CD4-positive, alpha-beta T cell treated with Interferon gamma for 1 hour (primary cell): Measurements from ENCODE around the gene IGSF21.

Experiments
- DNase-seq: peaks from one replicate; pipeline ENCODE4 v3.0.0-alpha.2; 2020

The IGSF21 gene

GRCh38 chr1:18097206-18097605 lies 10.4 kb upstream of the IGSF21 start:
- DNase-seq, result no peak

- DNase-seq, result no peak
Observed at GRCh38 chr1:18099026-18099425, 8.6 kb upstream of the IGSF21 start.

- no peak for DNase-seq
Observed at GRCh38 chr1:18100060-18100459, 7.5 kb upstream of the IGSF21 start.

GRCh38 chr1:18100491-18101063 lies 7.0 kb upstream of the IGSF21 start:
- no peak for DNase-seq

GRCh38 chr1:18101508-18101907 lies 6.1 kb upstream of the IGSF21 start:
- DNase-seq, result no peak

- DNase-seq, result no peak
Observed at GRCh38 chr1:18103788-18104421, 3.7 kb upstream of the IGSF21 start.

GRCh38 chr1:18104546-18105100 lies 3.0 kb upstream of the IGSF21 start:
- DNase-seq, result no peak

GRCh38 chr1:18105196-18105595 lies 2.4 kb upstream of the IGSF21 start:
- no peak for DNase-seq

GRCh38 chr1:18108299-18109057 lies 880 bp downstream of the IGSF21 start:
- DNase-seq, result no peak

GRCh38 chr1:18109058-18109755 lies 1.6 kb downstream of the IGSF21 start:
- no peak for DNase-seq

GRCh38 chr1:18109756-18110597 lies 2.4 kb downstream of the IGSF21 start:
- DNase-seq, result no peak

- DNase-seq, result no peak
Observed at GRCh38 chr1:18110598-18110939, 3.0 kb downstream of the IGSF21 start.

GRCh38 chr1:18110968-18111367 lies 3.4 kb downstream of the IGSF21 start:
- no peak for DNase-seq

- DNase-seq, result no peak
Observed at GRCh38 chr1:18111605-18112297, 4.2 kb downstream of the IGSF21 start.

GRCh38 chr1:18112611-18113010 lies 5.0 kb downstream of the IGSF21 start:
- DNase-seq, result no peak

- DNase-seq, result no peak
Observed at GRCh38 chr1:18114726-18115410, 7.3 kb downstream of the IGSF21 start.

- no peak for DNase-seq
Observed at GRCh38 chr1:18116777-18117176, 9.2 kb downstream of the IGSF21 start.

GRCh38 chr1:18118078-18118477 lies 10.5 kb downstream of the IGSF21 start:
- DNase-seq, result no peak

GRCh38 chr1:18118491-18118890 lies 10.9 kb downstream of the IGSF21 start:
- DNase-seq, result no peak

GRCh38 chr1:18119289-18119688 lies 11.7 kb downstream of the IGSF21 start:
- DNase-seq, result no peak

GRCh38 chr1:18119771-18120377 lies 12.3 kb downstream of the IGSF21 start:
- DNase-seq, result no peak
